Measurements from ENCODE around the gene OPRL1. TPM values are rescaled to one million over a fixed set of nuclear protein-coding genes. Genes with fewer than 3 reads are reported as not detected.

The OPRL1 gene
- total and polyA plus RNA-seq, 2 of the 8 experiments (the other 6 are each of a cell fraction or from before 2014, with no cell fraction given), result 0.63 to 0.98 TPM

- H3K23me2 ChIP-seq (ENCODE audit: low read depth, low read length), result peaks cover 4% of the 10 kb centered on the region; the same call in 1 of the 2 replicates
- no peak overlapping the region for H3K14ac ChIP-seq (ENCODE audit: insufficient read length)
- peaks cover 0 to 28% (median 7%) of the 10 kb centered on the region in 4 experiments; a peak in 6 of 7 replicates for H3K4me1 ChIP-seq (replicated peaks in 1 of 4; ENCODE audit: control insufficient read depth in 3 of 4, insufficient read depth in 4 of 4, low read length in 3 of 4)
- H3K4ac ChIP-seq (replicated peaks; ENCODE audit: insufficient read length, low read depth, low read length), result no peak overlapping the region
- no peak overlapping the region for H2AFZ ChIP-seq (ENCODE audit: low read length)
- H2BK120ac ChIP-seq (replicated peaks; ENCODE audit: low read depth, low read length), result no peak overlapping the region
- WGBS, 2 experiments (ENCODE audit: extremely low coverage in 1 of 2, insufficient coverage in 1 of 2, insufficient read length in 1 of 2, insufficient replicate concordance in 2 of 2, low coverage in 1 of 2, low lambda C conversion rate in 2 of 2, missing lambda C conversion rate in 1 of 2), result 10% methylated on average over 39 of the region's 101 CpGs; no CpG with 5 or more reads in 1 of the 2 experiments
- ChIA-PET POLR2A (ENCODE audit: partially characterized antibody) (no interaction called here), CTCF (ENCODE audit: partially characterized antibody) (interaction anchor here (0.6 to 15.0 kb wide), 3 partner anchors 9 to 64 kb away, joined by 3 to 139 read pairs (median 25); partner anchors contain the start of genes LKAAEAR1, OPRL1 and RGS19)
- H3K36me3 ChIP-seq (ENCODE audit: control insufficient read depth in 2 of 4, insufficient read depth in 4 of 4, low read length in 3 of 4), result peaks cover 0 to 10% (median 0%) of the 10 kb centered on the region in 4 experiments; a peak in 1 of 8 replicates
- peaks cover 44 to 81% (median 64%) of the 10 kb centered on the region in 4 experiments for H3K27me3 ChIP-seq (replicated peaks in 1 of 4; ENCODE audit: control insufficient read depth in 3 of 4, extremely low read depth in 1 of 4, insufficient read depth in 3 of 4, low read length in 3 of 4)
- H2BK12ac ChIP-seq (ENCODE audit: low read depth, low read length), result no peak overlapping the region
- H3K9me3 ChIP-seq (ENCODE audit: insufficient read depth in 2 of 2, low read depth in 1 of 2, low read length in 1 of 2), result no peaks in the 10 kb centered on the region
- H3K9ac ChIP-seq (replicated peaks in 1 of 4; ENCODE audit: extremely low read depth in 1 of 4, low read depth in 3 of 4, low read length in 3 of 4), result no peak overlapping the region
- H4K8ac ChIP-seq (ENCODE audit: extremely low read depth, insufficient read depth, low read length), result peak overlapping the region; percentile 89; the same call in 1 of the 2 replicates
- H3K4me2 ChIP-seq (ENCODE audit: insufficient read depth in 1 of 2, low read depth in 2 of 2, low read length in 2 of 2), result peak overlapping the region; percentile 50 to 66
- H4K91ac ChIP-seq (replicated peaks; ENCODE audit: insufficient read length, low read length), result no peak overlapping the region
- H2BK20ac ChIP-seq (ENCODE audit: low read length), result no peak overlapping the region
- no peak for FAIRE-seq
- H3K18ac ChIP-seq (ENCODE audit: extremely low read depth, low read length), result no peak overlapping the region; the same call in 1 of the 2 replicates
- no peak overlapping the region for H2AK5ac ChIP-seq (ENCODE audit: low read depth, low read length)
- no peak overlapping the region for H3K23ac ChIP-seq (ENCODE audit: insufficient read length)
- peak overlapping the region; percentile 5 to 50 (median 18); a peak in 6 of 8 replicates for H3K4me3 ChIP-seq (ENCODE audit: extremely low read depth in 1 of 4, insufficient read depth in 2 of 4, low read depth in 3 of 4, low read length in 4 of 4)
- H4K20me1 ChIP-seq (replicated peaks in 1 of 2; ENCODE audit: control insufficient read depth in 1 of 2, insufficient read depth in 2 of 2, low read length in 2 of 2), result no peaks in the 10 kb centered on the region
- H3K56ac ChIP-seq (replicated peaks; ENCODE audit: insufficient read length, low read depth, low read length), result no peak overlapping the region
- H3K79me1 ChIP-seq (ENCODE audit: low read depth, low read length), result no peaks in the 10 kb centered on the region
- no peaks in the 10 kb centered on the region for H3K79me2 ChIP-seq (ENCODE audit: control insufficient read depth in 1 of 2, insufficient read depth in 2 of 2, low read length in 2 of 2)
- no peak overlapping the region for H2BK15ac ChIP-seq (ENCODE audit: low read length)
- peak in 1 of 2 experiments; percentile 74 for DNase-seq (ENCODE audit: low read depth in 1 of 2, low spot score in 2 of 2)
- no peak overlapping the region for H3K27ac ChIP-seq (ENCODE audit: low read depth, low read length)
- no peak overlapping the region for H2BK5ac ChIP-seq (ENCODE audit: low read depth, low read length)
- no peak overlapping the region for H4K5ac ChIP-seq (ENCODE audit: insufficient read length, low read depth, low read length)
- TF ChIP-seq KDM4A (IDR thresholded peaks at IDR 0.05; ENCODE audit: low read depth, low read length, severe bottlenecking) (peak; percentile 41), SUZ12 (IDR thresholded peaks at IDR 0.05; ENCODE audit: low read length) (peak; percentile 95), RBBP5 (IDR thresholded peaks at IDR 0.05; ENCODE audit: borderline replicate concordance, low read depth, low read length) (no peak), RNF2 (IDR thresholded peaks at IDR 0.05; ENCODE audit: borderline replicate concordance, low read depth, low read length, missing control alignments, poor library complexity, severe bottlenecking) (peak; percentile 66), RFX5 (IDR thresholded peaks at IDR 0.05; ENCODE audit: borderline replicate concordance, low read depth, low read length) (no peak), MAFK (IDR thresholded peaks at IDR 0.05; ENCODE audit: low read depth, low read length) (no peak), KDM1A (IDR thresholded peaks at IDR 0.05; ENCODE audit: borderline replicate concordance, low read length) (no peak), GABPA (IDR thresholded peaks at IDR 0.05; ENCODE audit: borderline replicate concordance, insufficient read depth, low read length) (peak; percentile 74; the same call in 1 of the 2 replicates), JUND (IDR thresholded peaks at IDR 0.05; ENCODE audit: low read length) (no peak), CEBPB (IDR thresholded peaks at IDR 0.05; ENCODE audit: low read depth, low read length) (no peak), SAP30 (IDR thresholded peaks at IDR 0.05; ENCODE audit: insufficient read depth, insufficient replicate concordance, low read length) (no peak)
These were observed 31.4 kb upstream of the OPRL1 start for GRCh38 chr20:64048402-64049044.
